Loucy (cell line): ENCODE measurements around the gene JMJD8.

Experiments used
- H2AFZ ChIP-seq: fragments of 200-600 bp; sonication (generic); 2 replicates; pipeline ENCODE4 v1.6.0; 2016; ENCODE audit warnings: antibody characterized with exemption, mild to moderate bottlenecking, low read length, moderate library complexity
- H3F3A ChIP-seq: fragments of 200-600 bp; 2 replicates; pipeline ENCODE4 v1.6.0; 2016; ENCODE audit warnings: antibody characterized with exemption, low read depth, mild to moderate bottlenecking
- H3K27me3 ChIP-seq: fragments of 200-600 bp; sonication (generic); 2 replicates; pipeline ENCODE4 v1.6.1; 2014; ENCODE audit warnings: low read length, mild to moderate bottlenecking; ENCODE audit not compliant: insufficient read depth, poor library complexity, severe bottlenecking
- H3K36me3 ChIP-seq: fragments of 200-600 bp; sonication (generic); 2 replicates; pipeline ENCODE4 v1.6.1; 2016; ENCODE audit warnings: low read length; ENCODE audit not compliant: insufficient read depth
- H3K4me1 ChIP-seq: fragments of 200-600 bp; sonication (generic); 2 replicates; pipeline ENCODE4 v1.5.1; 2014; ENCODE audit warnings: low read length, mild to moderate bottlenecking; ENCODE audit not compliant: insufficient read depth, poor library complexity, severe bottlenecking
- H3K4me2 ChIP-seq: fragments of 200-600 bp; sonication (generic); 2 replicates; pipeline ENCODE4 v1.6.0; 2014; ENCODE audit warnings: antibody characterized with exemption, low read length, low read depth, mild to moderate bottlenecking; ENCODE audit not compliant: poor library complexity, severe bottlenecking
- H3K4me3 ChIP-seq: fragments of 200-600 bp; sonication (generic); 2 replicates; pipeline ENCODE4 v1.5.1; 2014; ENCODE audit warnings: low read length, mild to moderate bottlenecking, mixed read lengths; ENCODE audit not compliant: poor library complexity, severe bottlenecking
- H3K79me2 ChIP-seq: fragments of 200-600 bp; sonication (generic); 2 replicates; pipeline ENCODE4 v1.6.1; 2014; ENCODE audit warnings: low read length; ENCODE audit not compliant: insufficient read depth
- H3K9ac ChIP-seq: fragments of 200-600 bp; sonication (generic); 2 replicates; pipeline ENCODE4 v1.6.0; 2014; ENCODE audit warnings: mild to moderate bottlenecking, low read depth, low read length, moderate library complexity; ENCODE audit not compliant: poor library complexity, severe bottlenecking
- H3K9me2 ChIP-seq: fragments of 200-600 bp; sonication (generic); replicated peaks from 2 replicates; pipeline ENCODE4 v1.6.1; 2016; ENCODE audit warnings: low read depth, low read length, mixed read lengths
- H3K9me3 ChIP-seq: fragments of 200-600 bp; sonication (generic); 2 replicates; pipeline ENCODE4 v1.6.1; 2014; ENCODE audit warnings: mild to moderate bottlenecking, antibody characterized with exemption, low read length, low read depth; ENCODE audit not compliant: insufficient read depth
- H4K20me1 ChIP-seq: fragments of 200-600 bp; sonication (generic); 2 replicates; pipeline ENCODE4 v1.6.0; 2014; ENCODE audit warnings: antibody characterized with exemption, low read length, mild to moderate bottlenecking; ENCODE audit not compliant: insufficient read depth, poor library complexity, severe bottlenecking
- EZH2phosphoT487 ChIP-seq: fragments of 200-600 bp; IDR thresholded peaks from 2 replicates; pipeline ENCODE4 v1.6.1; 2018; ENCODE audit warnings: antibody characterized with exemption, mild to moderate bottlenecking, moderate library complexity, borderline replicate concordance
- TF ChIP-seq, protein P1 (sequence below): fragments of 200-600 bp; sonication (generic); conservative IDR thresholded peaks from 2 replicates; pipeline ENCODE4 v1.5.1; 2014; ENCODE audit warnings: mild to moderate bottlenecking, antibody characterized with exemption, low read length

The JMJD8 gene

DNA sequence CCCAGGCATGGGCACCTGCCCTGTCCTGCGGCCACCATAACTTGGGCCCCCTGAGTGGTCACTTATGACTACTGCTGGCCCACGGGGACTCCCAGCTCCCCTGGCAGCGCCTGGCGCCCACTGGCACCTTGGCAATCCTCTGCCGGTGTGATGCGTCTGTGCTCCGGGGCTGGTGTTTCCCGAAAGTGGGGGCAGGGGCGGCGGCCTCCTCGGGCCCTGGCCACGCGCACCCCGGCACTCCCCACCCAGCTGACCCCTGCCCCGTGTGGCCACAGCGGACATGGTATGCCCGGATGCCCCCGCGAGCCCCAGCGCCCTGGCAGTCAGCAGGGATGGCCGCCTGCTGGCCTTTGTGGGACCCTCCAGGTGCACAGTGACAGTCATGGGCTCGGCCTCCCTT, 26.6 kb downstream of the JMJD8 start:
- H3K9me2 ChIP-seq = no peaks in the 10 kb centered on the region
- no peak overlapping the region for H3K9ac ChIP-seq
- no peak overlapping the region for H2AFZ ChIP-seq
- no peaks in the 10 kb centered on the region for H3F3A ChIP-seq
- no peak overlapping the region for H3K4me3 ChIP-seq
- no peak for TF ChIP-seq EZH2phosphoT487
- TF ChIP-seq, protein P1, sequence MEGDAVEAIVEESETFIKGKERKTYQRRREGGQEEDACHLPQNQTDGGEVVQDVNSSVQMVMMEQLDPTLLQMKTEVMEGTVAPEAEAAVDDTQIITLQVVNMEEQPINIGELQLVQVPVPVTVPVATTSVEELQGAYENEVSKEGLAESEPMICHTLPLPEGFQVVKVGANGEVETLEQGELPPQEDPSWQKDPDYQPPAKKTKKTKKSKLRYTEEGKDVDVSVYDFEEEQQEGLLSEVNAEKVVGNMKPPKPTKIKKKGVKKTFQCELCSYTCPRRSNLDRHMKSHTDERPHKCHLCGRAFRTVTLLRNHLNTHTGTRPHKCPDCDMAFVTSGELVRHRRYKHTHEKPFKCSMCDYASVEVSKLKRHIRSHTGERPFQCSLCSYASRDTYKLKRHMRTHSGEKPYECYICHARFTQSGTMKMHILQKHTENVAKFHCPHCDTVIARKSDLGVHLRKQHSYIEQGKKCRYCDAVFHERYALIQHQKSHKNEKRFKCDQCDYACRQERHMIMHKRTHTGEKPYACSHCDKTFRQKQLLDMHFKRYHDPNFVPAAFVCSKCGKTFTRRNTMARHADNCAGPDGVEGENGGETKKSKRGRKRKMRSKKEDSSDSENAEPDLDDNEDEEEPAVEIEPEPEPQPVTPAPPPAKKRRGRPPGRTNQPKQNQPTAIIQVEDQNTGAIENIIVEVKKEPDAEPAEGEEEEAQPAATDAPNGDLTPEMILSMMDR = no peak
- H3K4me2 ChIP-seq = no peak overlapping the region
- H3K4me1 ChIP-seq = no peaks in the 10 kb centered on the region
- H3K79me2 ChIP-seq = no peaks in the 10 kb centered on the region
- no peaks in the 10 kb centered on the region for H4K20me1 ChIP-seq
- no peaks in the 10 kb centered on the region for H3K36me3 ChIP-seq
- no peaks in the 10 kb centered on the region for H3K9me3 ChIP-seq
- H3K27me3 ChIP-seq = no peaks in the 10 kb centered on the region

GRCh38 chr16:654034-654433, 30.1 kb downstream of the JMJD8 start:
- no peaks in the 10 kb centered on the region for H3K27me3 ChIP-seq
- no peaks in the 10 kb centered on the region for H3K9me2 ChIP-seq
- H4K20me1 ChIP-seq = no peaks in the 10 kb centered on the region
- H3K4me1 ChIP-seq = no peaks in the 10 kb centered on the region
- no peaks in the 10 kb centered on the region for H3K9me3 ChIP-seq
- H3K4me2 ChIP-seq = no peak overlapping the region
- no peaks in the 10 kb centered on the region for H3K36me3 ChIP-seq
- no peak overlapping the region for H2AFZ ChIP-seq
- no peak overlapping the region for H3K9ac ChIP-seq
- H3F3A ChIP-seq = no peaks in the 10 kb centered on the region
- no peak overlapping the region for H3K4me3 ChIP-seq
- no peak for TF ChIP-seq EZH2phosphoT487
- TF ChIP-seq, protein P1 = no peak
- no peaks in the 10 kb centered on the region for H3K79me2 ChIP-seq

GRCh38 chr16:652454-653305, 31.5 kb downstream of the JMJD8 start:
- H3K36me3 ChIP-seq = no peaks in the 10 kb centered on the region
- H3K9me2 ChIP-seq = no peaks in the 10 kb centered on the region
- no peaks in the 10 kb centered on the region for H3F3A ChIP-seq
- H2AFZ ChIP-seq = no peak overlapping the region
- no peak for TF ChIP-seq EZH2phosphoT487
- TF ChIP-seq, protein P1 = no peak
- no peaks in the 10 kb centered on the region for H4K20me1 ChIP-seq
- no peak overlapping the region for H3K4me2 ChIP-seq
- no peaks in the 10 kb centered on the region for H3K27me3 ChIP-seq
- H3K4me3 ChIP-seq = no peak overlapping the region
- H3K4me1 ChIP-seq = no peaks in the 10 kb centered on the region
- no peaks in the 10 kb centered on the region for H3K9me3 ChIP-seq
- H3K79me2 ChIP-seq = 0 out of 2 replicates have a peak, but pooled peaks cover 3% of the 10 kb centered on the region
- no peak overlapping the region for H3K9ac ChIP-seq
